T-cell (primary cell): ENCODE results near the gene ROPN1B. TPM values are rescaled to one million over a fixed set of nuclear protein-coding genes. Genes with fewer than 3 reads are reported as not detected.
A peak's percentile ranks its signal among the peaks of the same experiment; 100 is the strongest.
"Not testable (repeated sequence)": the region's sequence is repeated elsewhere in the genome, so short reads cannot be mapped to it uniquely, and the experiment has no call there.

Source experiments
- ATAC-seq, 4 experiments: fragments of 200-7000 bp in 3 of 4; fragments of 150-1000 bp in 1 of 4; cut with Tn5 transposase; replicated peaks in 1 of 4; 1 replicate in 3 of 4; 2 replicates in 1 of 4; pipeline ENCODE4 v1.10.0; 2021; ENCODE audit warnings: moderate library complexity in 3 of 4, mild to moderate bottlenecking in 2 of 4, moderate number of reproducible peaks in 1 of 4
- CTCF ChIA-PET, 2 donors: fragments of 300-600 bp; sonication (Branson Sonifier 250); formaldehyde crosslinking; loops; one replicate each; lab custom pipeline; 2022; ENCODE audit warnings: antibody characterized with exemption in 2 of 2; lab: Charles Lee
- POLR2A ChIA-PET, 2 donors: fragments of 300-600 bp; sonication (Branson Sonifier 250); formaldehyde crosslinking; loops; one replicate each; lab custom pipeline; 2022; ENCODE audit warnings: antibody characterized with exemption in 2 of 2; lab: Charles Lee
- DNase-seq, 35 experiments: peaks; one replicate each; pipeline versions ENCODE4 v3.0.0 to v3.0.0-alpha.2; 2013 to 2023
- H3K27ac ChIP-seq: one replicate; pipeline ENCODE4 v1.5.1; 2013; ENCODE audit warnings: low read length
- H3K27me3 ChIP-seq, 2 experiments: replicated peaks in 1 of 2; 1 replicate in 1 of 2; 2 replicates in 1 of 2; pipeline versions ENCODE4 v1.6.1 to v1.7.0; 2013; ENCODE audit warnings: low read length in 1 of 2, mixed read lengths in 1 of 2; ENCODE audit not compliant: control insufficient read depth in 2 of 2, insufficient read depth in 2 of 2; ENCODE audit errors: extremely low read depth in 1 of 2
- H3K36me3 ChIP-seq, 2 donors: 1 replicate in 1 of 2; 2 replicates in 1 of 2; pipeline versions ENCODE4 v1.6.1 to v1.7.0; 2013; ENCODE audit warnings: low read length in 1 of 2; ENCODE audit not compliant: control insufficient read depth in 2 of 2, insufficient read depth in 1 of 2; ENCODE audit errors: extremely low read depth in 1 of 2
- H3K4me1 ChIP-seq, 2 experiments: 1 replicate in 1 of 2; 2 replicates in 1 of 2; pipeline versions ENCODE4 v1.6.1 to v1.7.0; 2013; ENCODE audit warnings: low read length in 2 of 2, mixed read lengths in 1 of 2; ENCODE audit not compliant: insufficient read depth in 2 of 2, control insufficient read depth in 1 of 2; ENCODE audit errors: extremely low read depth in 1 of 2
- H3K4me3 ChIP-seq, 2 donors: 1 replicate in 1 of 2; 2 replicates in 1 of 2; pipeline versions ENCODE4 v1.5.1 to v1.7.0; 2013; ENCODE audit warnings: mild to moderate bottlenecking in 2 of 2, low read length in 1 of 2, moderate library complexity in 1 of 2; ENCODE audit not compliant: control insufficient read depth in 1 of 2; ENCODE audit errors: extremely low read depth in 1 of 2
- H3K9me3 ChIP-seq: 2 replicates; pipeline ENCODE4 v1.7.0; 2013
- H3K27ac Mint-ChIP-seq, 2 donors: one replicate each; pipeline ENCODE4 v1.8.0; 2020 to 2021; ENCODE audit warnings: mild to moderate bottlenecking in 2 of 2, mixed read lengths in 2 of 2
- H3K27me3 Mint-ChIP-seq, 2 donors: one replicate each; pipeline ENCODE4 v1.8.0; 2021 to 2022; ENCODE audit warnings: mixed read lengths in 2 of 2
- H3K36me3 Mint-ChIP-seq: one replicate; pipeline ENCODE4 v1.8.0; 2021; ENCODE audit warnings: mixed read lengths
- H3K4me1 Mint-ChIP-seq, 3 donors: one replicate each; pipeline ENCODE4 v1.8.0; 2020 to 2022; ENCODE audit warnings: mixed read lengths in 3 of 3, mild to moderate bottlenecking in 1 of 3
- H3K4me3 Mint-ChIP-seq, 3 donors: one replicate each; pipeline ENCODE4 v1.8.0; 2020 to 2022; ENCODE audit warnings: mild to moderate bottlenecking in 3 of 3, mixed read lengths in 3 of 3, moderate library complexity in 3 of 3
- H3K9me3 Mint-ChIP-seq, 3 donors: one replicate each; pipeline ENCODE4 v1.8.0; 2020 to 2022; ENCODE audit warnings: mixed read lengths in 3 of 3
- WGBS: methylation state at CpG from one replicate; pipeline ENCODE4 v1.1.5; 2013; ENCODE audit warnings: missing lambda C conversion rate; ENCODE audit not compliant: insufficient coverage; 5-methylcytosine and 5-hydroxymethylcytosine counted together
- total RNA-seq, 35 experiments: library from RNA in 6 of 35; stranded (reverse) in 6 of 35; fragments of 120-200 nt in 1 of 35; gene quantifications; one replicate each; pipeline versions ENCODE4 v1.2.1 to v1.2.4 and lab custom pipeline; 2013 to 2026

Gene ROPN1B
- total RNA-seq (not detected), total RNA-seq (lab: John Stamatoyannopoulos, UW) (0 to 0.10 (median 0) reads per million in 29 experiments)
- not detected for total RNA-seq (2013)

DNA sequence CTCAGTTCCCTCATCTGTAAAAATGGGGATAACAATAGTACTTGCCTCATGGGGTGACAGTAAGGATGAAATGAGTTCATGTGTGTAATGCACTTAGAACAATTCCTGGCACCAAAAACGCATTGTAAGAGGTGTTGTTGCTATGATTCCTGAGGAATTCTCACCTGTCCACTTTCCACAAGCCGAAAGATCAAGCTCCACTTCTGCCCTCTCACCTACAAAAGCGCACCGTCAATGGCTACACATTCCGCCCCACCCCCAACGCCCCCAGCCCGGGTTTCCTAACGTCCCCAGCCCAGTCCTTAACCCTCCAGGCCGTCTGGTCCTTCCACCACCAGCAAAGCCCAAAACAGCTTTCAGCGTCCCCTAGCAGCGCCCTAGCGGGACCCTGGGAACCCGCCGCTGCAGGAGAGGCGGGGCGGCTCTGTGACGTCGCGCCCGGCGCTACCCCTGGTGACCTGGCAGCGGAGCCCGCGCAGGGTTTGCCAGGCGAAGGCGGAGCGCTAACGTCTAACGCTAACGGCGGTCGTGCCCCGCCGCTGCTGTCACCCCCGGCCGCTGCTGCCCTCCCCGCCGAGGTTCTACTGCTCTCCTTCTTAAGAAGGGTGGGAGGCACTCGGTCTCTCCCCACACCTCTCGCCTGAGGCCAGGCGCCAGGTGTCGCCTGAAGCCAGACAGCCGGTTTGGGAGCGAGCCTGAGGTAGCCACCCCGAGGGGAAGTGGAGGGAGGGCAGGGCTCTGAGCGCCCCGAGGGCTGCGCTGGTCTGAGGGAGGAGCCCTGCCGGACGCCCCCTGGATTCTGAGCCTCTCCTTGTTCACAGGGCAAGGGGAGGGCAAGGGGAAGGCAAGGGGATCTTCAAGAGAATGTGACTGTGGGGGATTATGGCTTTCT is at the start of gene ROPN1B:
Gene ROPN1B, plus strand, starts transcription at position 478 of the 892 bp plus-strand sequence. CDS start 2,877 bp downstream, outside the sequence.
- Mint-ChIP-seq H3K4me3 (peak within 1 kb of the TSS; percentile 45 to 61 (median 58)), H3K27me3 (peaks cover 13 to 20% of the 10 kb centered on the region in 2 donors), H3K4me1 (peaks cover 8 to 11% (median 10%) of the 10 kb centered on the region in 3 donors)
- DNase-seq, CTCF ChIA-PET, H3K4me3 ChIP-seq, H3K9me3 Mint-ChIP-seq, H3K36me3 ChIP-seq, H3K4me1 ChIP-seq, H3K36me3 Mint-ChIP-seq, H3K27ac Mint-ChIP-seq, POLR2A ChIA-PET, H3K9me3 ChIP-seq, H3K27ac ChIP-seq: not testable (repeated sequence)
- WGBS = no CpG with 5 or more reads among the region's 50 CpGs
- peaks cover 3 to 17% of the 10 kb centered on the region in 2 experiments for H3K27me3 ChIP-seq
- peak; percentile 83 to 91 (median 86) for ATAC-seq

DNA sequence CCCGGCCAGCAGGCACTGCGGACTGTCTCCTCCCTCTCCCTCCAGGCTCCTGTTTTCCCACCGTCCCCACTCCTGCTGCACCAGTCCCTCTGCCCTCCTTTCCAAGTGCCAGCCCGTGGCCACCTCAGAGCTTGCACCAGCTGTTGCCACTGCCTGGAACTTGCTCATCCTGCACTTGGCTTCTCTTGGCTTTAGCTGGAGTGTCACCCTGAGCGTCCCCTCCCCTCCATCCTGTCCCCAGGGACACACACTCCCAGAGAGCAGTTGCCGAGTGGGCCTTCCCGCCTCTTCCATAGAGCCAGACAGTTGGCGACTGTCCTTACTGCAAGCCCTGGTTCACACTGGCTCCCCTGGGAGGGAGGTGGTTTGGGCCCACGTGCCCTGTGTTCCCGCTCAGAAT is 48.8 kb upstream of the ROPN1B start:
- H3K36me3 Mint-ChIP-seq, H3K36me3 ChIP-seq, H3K27me3 Mint-ChIP-seq, H3K9me3 ChIP-seq, H3K4me1 Mint-ChIP-seq, H3K27ac ChIP-seq, DNase-seq, CTCF ChIA-PET, H3K27ac Mint-ChIP-seq, H3K4me3 ChIP-seq, H3K4me1 ChIP-seq, POLR2A ChIA-PET, H3K27me3 ChIP-seq, H3K9me3 Mint-ChIP-seq, H3K4me3 Mint-ChIP-seq, ATAC-seq: not testable (repeated sequence)
- 88% methylated on average over 5 of the region's 10 CpGs for WGBS

DNA sequence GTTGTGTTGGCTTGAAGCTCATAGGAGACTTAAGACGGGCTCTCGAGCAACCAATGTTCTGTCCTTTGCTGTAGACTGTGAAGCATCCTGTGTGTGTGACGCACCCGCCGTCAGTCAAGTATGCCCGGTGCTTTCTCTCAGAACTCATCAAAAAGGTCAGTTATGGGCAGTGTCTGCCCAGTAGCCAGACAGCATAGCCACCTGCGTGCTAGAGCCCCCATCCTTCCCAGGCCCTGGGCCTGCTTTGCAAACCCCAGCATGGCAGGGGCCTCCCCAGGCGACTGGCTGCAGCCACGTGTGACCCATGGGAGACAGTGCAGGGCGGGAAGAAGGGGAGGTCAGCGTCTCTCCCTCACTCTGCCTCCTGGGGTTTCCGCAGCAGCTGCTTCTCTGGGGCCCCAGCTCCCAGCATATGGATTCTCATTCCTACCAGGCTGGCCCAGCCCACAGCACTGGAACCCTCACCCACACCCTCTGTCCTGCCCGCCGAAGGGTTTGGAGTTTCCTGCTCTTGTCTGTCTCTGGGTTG is 48.2 kb upstream of the ROPN1B start:
- DNase-seq, POLR2A ChIA-PET, H3K27ac Mint-ChIP-seq, H3K4me1 ChIP-seq, H3K4me3 Mint-ChIP-seq, ATAC-seq, H3K9me3 Mint-ChIP-seq, H3K9me3 ChIP-seq, H3K27me3 Mint-ChIP-seq, H3K36me3 Mint-ChIP-seq, H3K36me3 ChIP-seq, CTCF ChIA-PET, H3K4me3 ChIP-seq, H3K27me3 ChIP-seq, H3K4me1 Mint-ChIP-seq, H3K27ac ChIP-seq: not testable (repeated sequence)
- WGBS = 92% methylated on average over 7 of the region's 14 CpGs

DNA sequence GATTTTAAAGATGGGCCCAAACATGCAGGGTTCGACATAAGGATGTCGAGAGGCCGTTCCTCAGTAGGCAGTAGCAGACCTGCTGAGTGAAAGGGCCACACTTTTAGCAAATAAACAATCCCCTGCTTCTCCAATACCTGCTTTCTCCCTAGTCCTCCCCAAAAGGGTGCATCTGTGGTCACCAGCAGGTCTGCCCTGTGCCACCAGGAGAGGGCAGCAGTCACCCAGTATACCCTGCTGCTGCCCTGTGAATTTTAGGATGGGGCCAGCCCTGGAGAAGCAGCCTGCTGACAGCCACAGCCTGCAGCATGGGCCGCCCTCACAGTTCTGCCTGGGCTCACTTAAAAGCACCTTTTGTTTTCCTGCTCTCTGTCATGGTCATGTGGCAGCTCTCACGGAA is 47.3 kb upstream of the ROPN1B start:
- H3K4me1 Mint-ChIP-seq, CTCF ChIA-PET, H3K4me3 ChIP-seq, H3K27me3 Mint-ChIP-seq, POLR2A ChIA-PET, H3K4me3 Mint-ChIP-seq, H3K36me3 ChIP-seq, H3K9me3 ChIP-seq, H3K4me1 ChIP-seq, ATAC-seq, H3K27ac Mint-ChIP-seq, H3K27ac ChIP-seq, H3K27me3 ChIP-seq, H3K36me3 Mint-ChIP-seq, H3K9me3 Mint-ChIP-seq: not testable (repeated sequence)
- 38% methylated on average over 1 of the region's 5 CpGs for WGBS
- DNase-seq = peak in 29 of 35 experiments; percentile 18 to 63 (median 38)

GRCh38 chr3:125923324-125924115 is 45.5 kb upstream of the ROPN1B start:
- CTCF ChIA-PET = interaction anchor here in 1 of 2 donors (0.6 kb wide), 1 partner anchor 551 kb away, joined by 3 read pairs; no protein-coding TSS in a partner anchor
- H3K4me3 Mint-ChIP-seq, POLR2A ChIA-PET, H3K27me3 Mint-ChIP-seq, DNase-seq, H3K4me3 ChIP-seq, H3K27ac Mint-ChIP-seq, H3K27ac ChIP-seq, ATAC-seq, H3K9me3 Mint-ChIP-seq, H3K36me3 ChIP-seq, H3K27me3 ChIP-seq, H3K36me3 Mint-ChIP-seq, H3K4me1 Mint-ChIP-seq, H3K9me3 ChIP-seq, H3K4me1 ChIP-seq: not testable (repeated sequence)
- WGBS = 96% methylated on average over 14 of the region's 16 CpGs

DNA sequence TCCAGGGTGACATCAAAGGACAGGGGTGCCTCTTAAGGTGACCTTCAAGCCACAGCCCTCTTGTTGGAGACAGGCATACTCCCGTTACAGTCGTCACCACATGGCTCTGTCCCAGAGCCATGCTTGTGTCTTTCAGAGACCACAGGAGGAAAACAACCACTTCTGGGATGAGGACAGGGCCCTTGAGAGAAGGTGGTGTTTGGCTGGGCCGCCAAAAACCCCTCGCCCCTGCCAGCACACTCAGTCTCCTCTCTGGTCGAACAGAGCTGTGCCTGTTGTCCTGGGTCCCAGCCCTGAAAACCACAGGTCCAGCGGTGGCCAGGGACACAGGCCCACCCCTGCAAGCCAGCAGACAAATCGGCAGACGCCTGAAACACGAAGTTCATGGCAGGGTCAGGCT is 44.7 kb upstream of the ROPN1B start:
- POLR2A ChIA-PET, H3K27me3 Mint-ChIP-seq, H3K4me1 Mint-ChIP-seq, H3K9me3 ChIP-seq, H3K4me3 Mint-ChIP-seq, H3K4me1 ChIP-seq, H3K36me3 ChIP-seq, DNase-seq, H3K27ac Mint-ChIP-seq, H3K27ac ChIP-seq, H3K27me3 ChIP-seq, H3K4me3 ChIP-seq, CTCF ChIA-PET, H3K9me3 Mint-ChIP-seq, ATAC-seq, H3K36me3 Mint-ChIP-seq: not testable (repeated sequence)
- WGBS = 60% methylated on average over 1 of the region's 9 CpGs
